GM20431 (cell line): ENCODE measurements around the gene MRE11.
"Not testable (repeated sequence)": the region's sequence is repeated elsewhere in the genome, so short reads cannot be mapped to it uniquely, and the experiment has no call there.

Source experiments
- in situ Hi-C: fragments of 300-500 bp; cut with MseI, MboI; formaldehyde crosslinking; loops from one replicate; pipeline ENCODE4 v1.15.0; 2020; ENCODE audit warnings: low sequenced_read_pairs; ENCODE audit not compliant: unreplicated experiment

Gene MRE11

DNA sequence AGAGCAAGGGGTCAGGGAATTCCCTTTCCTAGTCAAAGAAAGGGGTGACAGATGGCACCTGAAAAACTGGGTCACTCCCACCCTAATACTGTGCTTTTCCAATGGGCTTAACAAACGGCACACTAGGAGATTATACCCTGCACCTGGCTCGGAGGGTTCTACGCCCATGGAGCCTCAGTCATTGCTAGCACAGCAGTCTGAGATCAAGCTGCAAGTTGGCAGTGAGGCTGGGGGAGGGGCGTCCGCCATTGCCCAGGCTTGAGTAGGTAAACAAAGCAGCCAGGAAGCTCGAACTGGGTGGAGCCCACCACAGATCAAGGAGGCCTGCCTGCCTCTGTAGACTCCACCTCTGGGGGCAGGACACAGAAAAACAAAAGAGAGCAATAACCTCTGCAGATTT lies 123.1 kb downstream of the MRE11 start:
- in situ Hi-C loops: not testable (repeated sequence)
